DND-41 (cell line): ENCODE data around the gene RTF1.

Source experiments
- ATAC-seq: fragments of 200-7000 bp; cut with Tn5 transposase; 3 replicates; pipeline ENCODE4 v1.9.1; 2021; ENCODE audit warnings: low read depth; ENCODE audit not compliant: insufficient read depth
- DNase-seq: peaks from one replicate; pipeline ENCODE4 v3.0.0-alpha.2; 2020
- H2AFZ ChIP-seq: 2 replicates; pipeline ENCODE4 v1.6.0; 2012; ENCODE audit warnings: low read depth, low read length
- H3K27ac ChIP-seq: 2 replicates; pipeline ENCODE4 v1.5.1; 2012; ENCODE audit warnings: low read length, inconsistent platforms
- H3K27me3 ChIP-seq: fragments of 200-600 bp; sonication (generic); 2 replicates; pipeline ENCODE4 v1.6.0; 2012; ENCODE audit warnings: low read length, mild to moderate bottlenecking, inconsistent platforms; ENCODE audit not compliant: insufficient read depth, poor library complexity
- H3K36me3 ChIP-seq: 2 replicates; pipeline ENCODE4 v1.5.1; 2012; ENCODE audit warnings: low read length, inconsistent platforms; ENCODE audit not compliant: insufficient read depth
- H3K4me1 ChIP-seq: 2 replicates; pipeline ENCODE4 v1.5.1; 2012; ENCODE audit warnings: mild to moderate bottlenecking, low read length; ENCODE audit not compliant: insufficient read depth
- H3K4me2 ChIP-seq: 2 replicates; pipeline ENCODE4 v1.6.0; 2012; ENCODE audit warnings: mild to moderate bottlenecking, moderate library complexity, low read length, inconsistent platforms; ENCODE audit not compliant: insufficient read depth
- H3K4me3 ChIP-seq, 2 experiments: fragments of 200-600 bp in 1 of 2; shearing (Covaris generic) in 1 of 2; 2 replicates each; pipeline ENCODE4 v1.5.1; 2012 to 2016; ENCODE audit warnings: inconsistent platforms in 2 of 2, low read length in 2 of 2, mild to moderate bottlenecking in 2 of 2, low read depth in 1 of 2, moderate library complexity in 1 of 2
- H3K79me2 ChIP-seq: 2 replicates; pipeline ENCODE4 v1.6.0; 2012; ENCODE audit warnings: low read length, inconsistent platforms; ENCODE audit not compliant: insufficient read depth
- H3K9ac ChIP-seq: 2 replicates; pipeline ENCODE4 v1.6.0; 2012; ENCODE audit warnings: low read depth, mild to moderate bottlenecking, inconsistent platforms, low read length, moderate library complexity
- H3K9me3 ChIP-seq: 2 replicates; pipeline ENCODE4 v1.5.1; 2012; ENCODE audit warnings: low read length, moderate library complexity, mild to moderate bottlenecking, inconsistent platforms; ENCODE audit not compliant: insufficient read depth, severe bottlenecking
- H4K20me1 ChIP-seq: 2 replicates; pipeline ENCODE4 v1.6.0; 2012; ENCODE audit warnings: low read length; ENCODE audit not compliant: insufficient read depth
- CTCF ChIP-seq: IDR thresholded peaks from 2 replicates; pipeline ENCODE4 v1.5.1; 2012; ENCODE audit warnings: borderline replicate concordance, low read length, moderate library complexity, mild to moderate bottlenecking; ENCODE audit not compliant: poor library complexity, severe bottlenecking; ENCODE audit errors: extremely low read depth
- EZH2 ChIP-seq: IDR thresholded peaks from 3 replicates; pipeline ENCODE4 v1.6.1; 2012; ENCODE audit warnings: borderline replicate concordance, low read depth, mild to moderate bottlenecking, moderate library complexity, low read length, inconsistent platforms; ENCODE audit not compliant: severe bottlenecking

RTF1 gene

GRCh38 chr15:41486286-41486685 is 69.4 kb downstream of the RTF1 start:
- Histone ChIP-seq H3K4me3 (no peak overlapping the region), H3K27ac (no peak overlapping the region), H3K36me3 (peaks cover 12% of the 10 kb centered on the region), H4K20me1 (no peaks in the 10 kb centered on the region), H3K4me1 (no peaks in the 10 kb centered on the region), H3K79me2 (no peaks in the 10 kb centered on the region), H3K9me3 (no peaks in the 10 kb centered on the region), H2AFZ (no peak overlapping the region), H3K4me2 (no peak overlapping the region), H3K27me3 (no peaks in the 10 kb centered on the region), H3K9ac (no peak overlapping the region)
- DNase-seq (no peak), ATAC-seq (no peak)
- TF ChIP-seq CTCF, result no peak
- TF ChIP-seq EZH2, result no peak

GRCh38 chr15:41487381-41487780 is 70.5 kb downstream of the RTF1 start:
- Histone ChIP-seq H3K27me3 (no peaks in the 10 kb centered on the region), H3K9me3 (no peaks in the 10 kb centered on the region), H3K4me1 (peaks cover 3% of the 10 kb centered on the region), H3K79me2 (no peaks in the 10 kb centered on the region), H2AFZ (no peak overlapping the region), H4K20me1 (no peaks in the 10 kb centered on the region), H3K4me2 (no peak overlapping the region), H3K36me3 (peaks cover 4% of the 10 kb centered on the region; the same call in 1 of the 2 replicates), H3K4me3 (no peak overlapping the region), H3K27ac (no peak overlapping the region), H3K9ac (no peak overlapping the region)
- TF ChIP-seq EZH2 (no peak), CTCF (no peak)
- DNase-seq (no peak), ATAC-seq (no peak)

DNA sequence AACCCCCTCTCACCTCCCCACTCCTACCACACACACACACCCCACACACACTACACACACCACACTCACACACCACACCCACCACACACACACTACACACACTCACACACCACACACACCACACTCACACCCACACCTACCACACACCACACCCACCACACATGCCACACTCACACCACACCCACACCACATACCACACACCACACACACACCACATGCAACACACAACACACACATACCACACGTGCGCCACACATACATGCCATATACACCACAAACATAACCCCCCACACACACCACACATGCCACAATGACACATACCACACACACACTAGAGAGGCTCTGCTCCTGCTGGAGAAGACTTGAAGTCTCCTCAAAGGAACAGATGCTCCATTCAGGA is 70.9 kb downstream of the RTF1 start:
- Histone ChIP-seq H3K79me2 (no peaks in the 10 kb centered on the region), H3K27me3 (no peaks in the 10 kb centered on the region), H3K9ac (no peak overlapping the region), H2AFZ (no peak overlapping the region), H3K4me3 (no peak overlapping the region), H3K4me1 (peaks cover 7% of the 10 kb centered on the region), H3K9me3 (no peaks in the 10 kb centered on the region), H3K27ac (no peak overlapping the region), H3K4me2 (no peak overlapping the region), H4K20me1 (no peaks in the 10 kb centered on the region), H3K36me3 (peaks cover 3% of the 10 kb centered on the region; the same call in 1 of the 2 replicates)
- no peak for TF ChIP-seq EZH2
- no peak for DNase-seq
- ATAC-seq, result no peak

- DNase-seq (no peak), ATAC-seq (no peak)
- Histone ChIP-seq H3K4me3 (no peak overlapping the region), H3K9ac (no peak overlapping the region), H3K36me3 (no peaks in the 10 kb centered on the region), H3K9me3 (no peaks in the 10 kb centered on the region), H3K27ac (no peak overlapping the region), H3K79me2 (no peaks in the 10 kb centered on the region), H3K27me3 (peaks cover 7% of the 10 kb centered on the region), H2AFZ (no peak overlapping the region), H3K4me1 (peaks cover 22% of the 10 kb centered on the region), H4K20me1 (no peaks in the 10 kb centered on the region), H3K4me2 (no peak overlapping the region)
- no peak for TF ChIP-seq EZH2
- no peak for TF ChIP-seq CTCF
Measured at GRCh38 chr15:41489641-41490040, 72.7 kb downstream of the RTF1 start.
